Loucy (cell line): ENCODE data around the gene BUD23.

Source experiments
- H2AFZ ChIP-seq: fragments of 200-600 bp; sonication (generic); 2 replicates; pipeline ENCODE4 v1.6.0; 2016; ENCODE audit warnings: antibody characterized with exemption, mild to moderate bottlenecking, low read length, moderate library complexity
- H3F3A ChIP-seq: fragments of 200-600 bp; 2 replicates; pipeline ENCODE4 v1.6.0; 2016; ENCODE audit warnings: antibody characterized with exemption, low read depth, mild to moderate bottlenecking
- H3K27me3 ChIP-seq: fragments of 200-600 bp; sonication (generic); 2 replicates; pipeline ENCODE4 v1.6.1; 2014; ENCODE audit warnings: low read length, mild to moderate bottlenecking; ENCODE audit not compliant: insufficient read depth, poor library complexity, severe bottlenecking
- H3K36me3 ChIP-seq: fragments of 200-600 bp; sonication (generic); 2 replicates; pipeline ENCODE4 v1.6.1; 2016; ENCODE audit warnings: low read length; ENCODE audit not compliant: insufficient read depth
- H3K4me1 ChIP-seq: fragments of 200-600 bp; sonication (generic); 2 replicates; pipeline ENCODE4 v1.5.1; 2014; ENCODE audit warnings: low read length, mild to moderate bottlenecking; ENCODE audit not compliant: insufficient read depth, poor library complexity, severe bottlenecking
- H3K4me2 ChIP-seq: fragments of 200-600 bp; sonication (generic); 2 replicates; pipeline ENCODE4 v1.6.0; 2014; ENCODE audit warnings: antibody characterized with exemption, low read length, low read depth, mild to moderate bottlenecking; ENCODE audit not compliant: poor library complexity, severe bottlenecking
- H3K4me3 ChIP-seq: fragments of 200-600 bp; sonication (generic); 2 replicates; pipeline ENCODE4 v1.5.1; 2014; ENCODE audit warnings: low read length, mild to moderate bottlenecking, mixed read lengths; ENCODE audit not compliant: poor library complexity, severe bottlenecking
- H3K79me2 ChIP-seq: fragments of 200-600 bp; sonication (generic); 2 replicates; pipeline ENCODE4 v1.6.1; 2014; ENCODE audit warnings: low read length; ENCODE audit not compliant: insufficient read depth
- H3K9ac ChIP-seq: fragments of 200-600 bp; sonication (generic); 2 replicates; pipeline ENCODE4 v1.6.0; 2014; ENCODE audit warnings: mild to moderate bottlenecking, low read depth, low read length, moderate library complexity; ENCODE audit not compliant: poor library complexity, severe bottlenecking
- H3K9me2 ChIP-seq: fragments of 200-600 bp; sonication (generic); replicated peaks from 2 replicates; pipeline ENCODE4 v1.6.1; 2016; ENCODE audit warnings: low read depth, low read length, mixed read lengths
- H3K9me3 ChIP-seq: fragments of 200-600 bp; sonication (generic); 2 replicates; pipeline ENCODE4 v1.6.1; 2014; ENCODE audit warnings: mild to moderate bottlenecking, antibody characterized with exemption, low read length, low read depth; ENCODE audit not compliant: insufficient read depth
- H4K20me1 ChIP-seq: fragments of 200-600 bp; sonication (generic); 2 replicates; pipeline ENCODE4 v1.6.0; 2014; ENCODE audit warnings: antibody characterized with exemption, low read length, mild to moderate bottlenecking; ENCODE audit not compliant: insufficient read depth, poor library complexity, severe bottlenecking
- CTCF ChIP-seq: fragments of 200-600 bp; sonication (generic); conservative IDR thresholded peaks from 2 replicates; pipeline ENCODE4 v1.5.1; 2014; ENCODE audit warnings: mild to moderate bottlenecking, antibody characterized with exemption, low read length
- EZH2phosphoT487 ChIP-seq: fragments of 200-600 bp; IDR thresholded peaks from 2 replicates; pipeline ENCODE4 v1.6.1; 2018; ENCODE audit warnings: antibody characterized with exemption, mild to moderate bottlenecking, moderate library complexity, borderline replicate concordance

BUD23 gene

GRCh38 chr7:73663033-73663432 lies 20.4 kb upstream of the BUD23 start:
- H3F3A ChIP-seq, result no peaks in the 10 kb centered on the region
- H3K4me2 ChIP-seq, result no peak overlapping the region
- TF ChIP-seq CTCF (no peak), EZH2phosphoT487 (no peak)

GRCh38 chr7:73667344-73668102 lies 15.9 kb upstream of the BUD23 start, which contains the start of gene VPS37D:
Gene VPS37D (plus strand): TSS chr7:73667831. CDS start chr7:73667959, 128 bp downstream.
- peak within 1 kb of the TSS; percentile 36 for H3K9ac ChIP-seq
- peaks cover 6% of the 10 kb centered on the region for H3K27me3 ChIP-seq
- H3K9me3 ChIP-seq, result no peaks in the 10 kb centered on the region; the same call in 1 of the 2 replicates
- no peaks in the 10 kb centered on the region for H4K20me1 ChIP-seq
- peak within 1 kb of the TSS; percentile 65 for H3K4me3 ChIP-seq
- H3K36me3 ChIP-seq, result no peaks in the 10 kb centered on the region
- H3K79me2 ChIP-seq, result no peaks in the 10 kb centered on the region
- peak within 1 kb of the TSS; percentile 69 for H2AFZ ChIP-seq
- peaks cover 9% of the 10 kb centered on the region for H3K4me1 ChIP-seq
- no peaks in the 10 kb centered on the region for H3K9me2 ChIP-seq
- TF ChIP-seq EZH2phosphoT487 (no peak), CTCF (peak; percentile 60)
- H3F3A ChIP-seq, result no peaks in the 10 kb centered on the region
- peak within 1 kb of the TSS; percentile 76 for H3K4me2 ChIP-seq

More at GRCh38 chr7:73663033-73663432, 20.4 kb upstream of the BUD23 start:
- Histone ChIP-seq H3K4me1 (peaks cover 3% of the 10 kb centered on the region), H3K27me3 (no peaks in the 10 kb centered on the region), H4K20me1 (no peaks in the 10 kb centered on the region), H3K9me2 (no peaks in the 10 kb centered on the region), H3K9me3 (no peaks in the 10 kb centered on the region; the same call in 1 of the 2 replicates), H3K4me3 (no peak overlapping the region), H3K36me3 (no peaks in the 10 kb centered on the region), H3K79me2 (no peaks in the 10 kb centered on the region), H2AFZ (no peak overlapping the region), H3K9ac (no peak overlapping the region)

- Histone ChIP-seq H3K4me2 (peak overlapping the region; percentile 64), H4K20me1 (no peaks in the 10 kb centered on the region), H3K9ac (peak overlapping the region; percentile 36), H3K79me2 (no peaks in the 10 kb centered on the region), H2AFZ (peak overlapping the region; percentile 66), H3K27me3 (peaks cover 6% of the 10 kb centered on the region), H3F3A (no peaks in the 10 kb centered on the region), H3K4me1 (peaks cover 9% of the 10 kb centered on the region), H3K9me2 (no peaks in the 10 kb centered on the region), H3K9me3 (no peaks in the 10 kb centered on the region), H3K36me3 (no peaks in the 10 kb centered on the region), H3K4me3 (peak overlapping the region; percentile 65)
- no peak for TF ChIP-seq EZH2phosphoT487
- TF ChIP-seq CTCF, result no peak
Observed at GRCh38 chr7:73668103-73668885, 15.1 kb upstream of the BUD23 start.
